ENCODE results near the gene B3GNT5. TPM values are rescaled to one million over a fixed set of nuclear protein-coding genes. Genes with fewer than 3 reads are reported as not detected.

Gene B3GNT5
- total RNA-seq, 2 donors from 2014 or later: 10.5 to 18.0 TPM

- no peaks in the 10 kb centered on the region for H3K27me3 ChIP-seq (ENCODE audit: control insufficient read depth, insufficient read depth, low read length, poor library complexity, severe bottlenecking)
- peaks cover 77% of the 10 kb centered on the region for H3K36me3 Mint-ChIP-seq (ENCODE audit: low read depth)
Measured at GRCh38 chr3:183312433-183312832, 59.4 kb downstream of the B3GNT5 start.

GRCh38 chr3:183313351-183313750 lies 60.3 kb downstream of the B3GNT5 start:
- H3K4me1 Mint-ChIP-seq: peaks cover 5% of the 10 kb centered on the region
- Histone ChIP-seq H3K4me1 (ENCODE audit: control insufficient read depth, insufficient read depth, low read length) (peaks cover 8% of the 10 kb centered on the region), H3K27me3 (ENCODE audit: control insufficient read depth, insufficient read depth, low read length, poor library complexity, severe bottlenecking) (no peaks in the 10 kb centered on the region), H3K9me3 (ENCODE audit: control insufficient read depth, low read length) (no peaks in the 10 kb centered on the region), H3K27ac (ENCODE audit: low read depth, low read length) (no peak overlapping the region), H3K4me3 (ENCODE audit: low read length) (no peak overlapping the region), H3K36me3 (ENCODE audit: control insufficient read depth, insufficient read depth, low read length) (peaks cover 94% of the 10 kb centered on the region), H3K9ac (ENCODE audit: extremely low read depth, low read length, poor library complexity, severe bottlenecking) (no peak overlapping the region)
- H3K27ac Mint-ChIP-seq: no peak overlapping the region
- TF ChIP-seq CTCF (conservative IDR thresholded peaks at IDR 0.05): no peak
- H3K27me3 Mint-ChIP-seq (ENCODE audit: insufficient read depth): no peaks in the 10 kb centered on the region
- no peak for DNase-seq
- H3K4me3 Mint-ChIP-seq: no peak overlapping the region
- peaks cover 76% of the 10 kb centered on the region for H3K36me3 Mint-ChIP-seq (ENCODE audit: low read depth)
- H3K9me3 Mint-ChIP-seq: no peaks in the 10 kb centered on the region
- WGBS, 2 experiments (ENCODE audit: insufficient coverage in 1 of 2, insufficient read length in 1 of 2): 93 to 99% methylated on average over 3 to 4 of the region's 4 CpGs

More at GRCh38 chr3:183312433-183312832, 59.4 kb downstream of the B3GNT5 start:
- H3K27ac Mint-ChIP-seq: no peak overlapping the region
- Histone ChIP-seq H3K9ac (ENCODE audit: extremely low read depth, low read length, poor library complexity, severe bottlenecking) (no peak overlapping the region), H3K4me3 (ENCODE audit: low read length) (no peak overlapping the region), H3K9me3 (ENCODE audit: control insufficient read depth, low read length) (no peaks in the 10 kb centered on the region), H3K27ac (ENCODE audit: low read depth, low read length) (no peak overlapping the region), H3K4me1 (ENCODE audit: control insufficient read depth, insufficient read depth, low read length) (peaks cover under 1% of the 10 kb centered on the region), H3K36me3 (ENCODE audit: control insufficient read depth, insufficient read depth, low read length) (peaks cover 94% of the 10 kb centered on the region)
- 90 to 93% methylated on average over 1 to 2 of the region's 2 CpGs for WGBS, 2 experiments (ENCODE audit: insufficient coverage in 1 of 2, insufficient read length in 1 of 2)
- H3K4me1 Mint-ChIP-seq: peaks cover 10% of the 10 kb centered on the region
- no peak for DNase-seq
- no peaks in the 10 kb centered on the region for H3K27me3 Mint-ChIP-seq (ENCODE audit: insufficient read depth)
- no peaks in the 10 kb centered on the region for H3K9me3 Mint-ChIP-seq
- no peak for TF ChIP-seq CTCF (conservative IDR thresholded peaks at IDR 0.05)
- H3K4me3 Mint-ChIP-seq: no peak overlapping the region

- no peak for TF ChIP-seq CTCF (conservative IDR thresholded peaks at IDR 0.05)
- H3K4me1 Mint-ChIP-seq: peaks cover 5% of the 10 kb centered on the region
- peak overlapping the region; percentile 13 for H3K27ac Mint-ChIP-seq
- H3K27me3 Mint-ChIP-seq (ENCODE audit: insufficient read depth): no peaks in the 10 kb centered on the region
- no peak overlapping the region for H3K4me3 Mint-ChIP-seq
- no peaks in the 10 kb centered on the region for H3K9me3 ChIP-seq (ENCODE audit: control insufficient read depth, low read length)
- 92 to 93% methylated on average over 2 to 7 of the region's 7 CpGs for WGBS, 2 experiments (ENCODE audit: insufficient coverage in 1 of 2, insufficient read length in 1 of 2)
- no peak overlapping the region for H3K9ac ChIP-seq (ENCODE audit: extremely low read depth, low read length, poor library complexity, severe bottlenecking)
- no peaks in the 10 kb centered on the region for H3K27me3 ChIP-seq (ENCODE audit: control insufficient read depth, insufficient read depth, low read length, poor library complexity, severe bottlenecking)
- peaks cover 72% of the 10 kb centered on the region for H3K36me3 Mint-ChIP-seq (ENCODE audit: low read depth)
- peaks cover 94% of the 10 kb centered on the region for H3K36me3 ChIP-seq (ENCODE audit: control insufficient read depth, insufficient read depth, low read length)
- no peaks in the 10 kb centered on the region for H3K9me3 Mint-ChIP-seq
- no peak overlapping the region for H3K4me3 ChIP-seq (ENCODE audit: low read length)
- H3K27ac ChIP-seq (ENCODE audit: low read depth, low read length): no peak overlapping the region
- H3K4me1 ChIP-seq (ENCODE audit: control insufficient read depth, insufficient read depth, low read length): peaks cover 9% of the 10 kb centered on the region
- DNase-seq: no peak
Measured at GRCh38 chr3:183313764-183314163, 60.7 kb downstream of the B3GNT5 start.

Data from endodermal cell (in vitro differentiated cells).